ENCODE data around the gene MT1HL1.

MT1HL1 gene

DNA sequence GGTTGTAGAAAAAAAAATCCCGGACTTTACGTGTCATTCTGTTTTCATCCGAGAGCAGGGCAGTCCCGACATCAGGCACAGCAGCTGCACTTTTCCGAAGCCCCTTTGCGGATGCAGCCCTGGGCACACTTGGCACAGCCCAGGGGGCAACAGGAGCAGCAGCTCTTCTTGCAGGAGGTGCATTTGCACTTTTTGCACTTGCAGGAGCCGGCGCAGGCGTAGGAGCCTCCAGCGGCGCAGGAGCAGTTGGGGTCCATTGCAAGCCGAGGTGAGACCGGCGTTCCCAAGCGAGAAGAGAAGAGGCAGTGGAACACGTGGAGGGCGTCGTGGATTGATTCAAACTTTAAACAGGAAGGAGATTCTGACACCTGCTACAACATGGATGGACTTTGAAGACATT, at the start of gene MT1HL1:
MT1HL1 (minus strand) TSS at position 326 of the 400 bp plus-strand sequence; CDS start at position 257, 69 bp downstream.
- DNase-seq = no peak

DNA sequence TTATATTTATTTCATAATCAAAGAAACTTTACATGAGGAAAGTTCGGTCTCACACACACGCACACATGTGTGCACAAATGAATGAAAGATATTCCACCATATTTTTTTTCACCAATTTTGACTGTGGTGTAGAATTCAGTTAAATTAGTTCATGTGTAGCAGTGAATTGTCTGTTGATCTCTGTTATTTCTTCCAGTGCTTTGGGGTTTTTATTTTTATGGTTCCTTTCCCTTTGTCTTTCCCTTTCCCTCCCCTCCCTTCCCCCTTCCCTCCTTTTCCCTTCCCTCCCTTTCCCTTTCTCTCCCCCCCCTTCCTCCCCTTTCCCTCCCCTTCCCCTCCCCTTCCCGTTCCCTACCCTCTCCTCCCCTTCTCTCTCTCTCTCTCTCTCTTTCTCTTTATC, 46.7 kb upstream of the MT1HL1 start:
- DNase-seq = no peak

DNA sequence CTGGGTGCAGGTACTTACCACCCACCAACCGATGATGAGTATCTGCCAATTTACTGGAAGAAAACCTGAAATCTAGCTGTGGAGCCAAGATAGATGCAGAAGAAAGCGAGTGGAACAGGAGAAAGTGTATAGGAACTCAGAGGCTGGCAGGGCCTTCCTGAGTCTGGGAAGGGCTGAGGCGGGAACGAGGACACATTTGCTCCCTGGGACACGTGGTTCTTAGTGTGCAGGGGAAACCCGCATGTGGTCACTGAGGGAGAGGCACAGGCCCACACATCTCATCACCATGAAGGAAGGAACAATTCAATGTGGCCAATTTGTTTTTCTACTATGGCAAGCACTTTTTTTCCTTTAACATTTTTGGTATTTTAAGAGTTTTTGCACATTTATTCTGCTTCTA, 45.9 kb upstream of the MT1HL1 start:
- no peak for DNase-seq

DNA sequence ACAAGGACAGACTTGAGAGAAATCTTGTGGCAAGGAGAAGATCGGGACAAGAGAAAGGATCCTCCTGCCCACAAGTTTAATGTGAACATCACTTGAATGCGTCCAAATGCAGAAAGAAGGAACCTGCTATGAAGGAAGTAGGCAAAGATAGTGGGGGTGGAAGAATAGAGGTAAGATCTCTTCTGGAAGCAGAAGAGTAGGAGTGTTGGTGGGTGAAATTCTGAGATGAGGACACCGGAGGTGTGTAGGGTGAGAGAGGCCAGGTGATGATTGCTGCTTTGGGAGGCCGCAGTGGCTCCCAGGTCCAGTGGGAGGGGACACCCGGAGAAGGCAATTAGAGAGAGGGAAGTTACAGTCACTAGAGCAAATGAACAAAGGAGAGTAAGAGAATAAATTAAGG, 44.6 kb upstream of the MT1HL1 start:
- DNase-seq = no peak

DNA sequence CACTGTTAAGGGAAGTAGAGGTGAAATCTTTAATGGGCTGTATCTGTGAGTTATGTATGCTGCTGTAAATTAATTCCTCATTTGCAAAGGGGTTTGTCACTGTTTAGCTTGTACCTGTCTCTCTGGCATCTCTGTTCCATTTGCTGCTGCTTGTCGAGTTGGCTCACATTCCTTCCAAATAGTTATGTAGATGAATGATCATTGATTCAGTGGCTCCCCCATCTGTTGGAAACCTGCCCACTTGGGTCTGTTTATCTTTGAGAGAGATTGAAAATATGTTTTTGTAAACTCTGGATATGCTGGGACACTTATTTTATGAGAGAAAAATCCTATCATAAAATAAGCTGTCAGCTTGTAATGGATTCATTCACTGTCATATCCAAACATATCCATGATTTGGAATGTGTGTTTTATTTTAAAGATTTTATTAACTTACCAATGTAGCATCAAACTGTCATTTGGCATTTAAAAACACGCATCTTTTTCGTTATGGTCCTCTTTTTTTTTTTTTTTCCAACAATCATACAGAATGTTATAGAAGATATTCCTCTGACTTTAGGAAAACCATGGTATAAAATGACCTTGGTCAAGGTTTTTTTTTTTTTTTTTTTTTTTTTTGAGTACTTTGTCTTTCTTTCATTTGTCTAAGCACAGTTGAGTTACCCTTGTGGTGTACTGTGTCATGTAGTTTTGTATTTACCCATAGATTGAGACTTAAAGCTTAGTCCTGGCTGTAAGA, 41.2 kb upstream of the MT1HL1 start:
- DNase-seq = no peak

DNA sequence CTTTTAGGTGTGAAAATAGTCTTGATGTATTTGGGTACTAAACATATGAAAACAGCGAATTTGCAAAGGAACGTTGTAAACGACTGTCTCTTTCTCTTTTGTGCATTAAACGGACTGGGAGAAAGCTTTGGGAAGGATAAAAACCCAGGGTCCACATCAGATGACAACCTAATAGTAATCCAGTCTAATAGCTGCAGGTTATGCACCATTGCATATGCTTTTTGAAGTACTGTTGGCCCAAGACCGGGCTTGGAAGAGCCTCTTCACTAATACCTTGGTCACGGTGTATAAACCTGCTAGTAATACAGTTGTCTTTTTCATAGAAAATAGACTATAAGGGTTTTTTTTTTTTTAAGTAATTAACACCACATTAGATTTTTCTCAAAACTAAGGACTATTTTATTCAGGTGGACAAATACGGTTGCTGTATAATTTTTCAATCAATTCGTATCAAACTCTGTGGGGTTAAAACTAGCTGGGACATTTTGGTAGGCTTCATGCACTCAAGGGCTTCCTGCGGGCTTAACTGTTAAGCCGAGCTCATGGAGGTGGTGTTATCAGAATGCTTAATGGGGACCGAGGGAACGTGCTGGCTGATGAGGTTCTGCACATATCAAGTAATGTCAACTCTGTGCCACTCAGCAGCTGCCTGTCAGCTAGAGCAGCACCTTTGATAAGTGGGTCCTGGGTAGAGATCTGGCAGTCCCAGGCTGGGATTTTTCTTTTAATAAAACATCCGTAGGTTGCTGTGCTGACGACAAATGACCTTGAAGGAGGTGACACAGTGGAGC, 39.8 kb upstream of the MT1HL1 start:
- DNase-seq = no peak

DNA sequence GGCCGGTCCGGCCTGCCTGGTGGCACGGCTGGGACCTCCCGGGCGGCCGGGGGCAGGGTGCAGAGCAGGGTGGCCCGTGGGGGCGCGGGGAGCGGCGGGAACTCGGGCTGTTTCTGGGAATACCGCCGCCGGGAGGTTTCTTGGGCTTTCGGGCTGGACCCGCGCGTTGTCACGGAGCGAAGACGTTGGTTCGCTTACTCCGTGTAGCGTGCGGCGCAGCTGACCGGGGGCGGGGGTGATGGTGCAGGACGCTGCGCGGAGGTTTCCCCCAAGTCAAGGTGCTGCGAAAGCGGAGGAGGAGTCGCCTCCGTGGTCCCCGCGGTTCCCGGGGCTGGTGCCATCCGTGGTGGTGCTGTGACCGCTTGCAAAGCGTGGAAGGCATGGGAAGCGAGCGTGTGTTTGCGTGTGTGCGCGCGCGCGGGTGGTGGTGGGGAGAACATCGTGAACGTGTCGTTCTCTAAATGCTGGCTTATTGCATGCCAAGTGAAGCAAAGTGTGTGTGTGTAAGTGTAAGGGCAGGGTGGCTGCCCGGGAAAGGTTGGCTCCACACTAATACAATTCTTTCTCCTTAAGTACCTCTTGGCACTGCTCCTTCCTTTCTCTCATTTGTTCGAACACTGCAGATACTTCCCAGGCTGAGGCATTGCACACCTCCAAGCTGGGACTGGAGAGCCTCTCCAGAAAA, 38.8 kb upstream of the MT1HL1 start:
- DNase-seq = no peak

DNA sequence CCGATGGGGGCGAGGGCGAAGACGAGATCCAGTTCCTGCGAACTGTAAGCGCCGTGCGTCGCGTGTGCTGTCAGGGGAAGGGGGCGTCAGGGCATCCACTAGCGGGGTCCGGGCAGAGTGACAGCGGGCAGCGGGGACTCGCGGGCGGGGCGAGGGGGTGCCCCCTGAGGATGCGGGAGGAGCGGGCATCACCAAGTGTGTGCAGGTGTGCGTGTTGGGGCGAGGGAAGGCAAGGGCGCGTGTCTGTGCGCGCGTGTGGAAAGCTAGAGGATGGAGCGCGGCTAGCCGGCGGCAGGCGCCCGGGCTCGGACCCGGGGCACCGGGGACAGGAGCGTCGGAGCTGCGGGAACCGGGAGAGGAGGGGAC, 38.3 kb upstream of the MT1HL1 start:
- DNase-seq = no peak

DNA sequence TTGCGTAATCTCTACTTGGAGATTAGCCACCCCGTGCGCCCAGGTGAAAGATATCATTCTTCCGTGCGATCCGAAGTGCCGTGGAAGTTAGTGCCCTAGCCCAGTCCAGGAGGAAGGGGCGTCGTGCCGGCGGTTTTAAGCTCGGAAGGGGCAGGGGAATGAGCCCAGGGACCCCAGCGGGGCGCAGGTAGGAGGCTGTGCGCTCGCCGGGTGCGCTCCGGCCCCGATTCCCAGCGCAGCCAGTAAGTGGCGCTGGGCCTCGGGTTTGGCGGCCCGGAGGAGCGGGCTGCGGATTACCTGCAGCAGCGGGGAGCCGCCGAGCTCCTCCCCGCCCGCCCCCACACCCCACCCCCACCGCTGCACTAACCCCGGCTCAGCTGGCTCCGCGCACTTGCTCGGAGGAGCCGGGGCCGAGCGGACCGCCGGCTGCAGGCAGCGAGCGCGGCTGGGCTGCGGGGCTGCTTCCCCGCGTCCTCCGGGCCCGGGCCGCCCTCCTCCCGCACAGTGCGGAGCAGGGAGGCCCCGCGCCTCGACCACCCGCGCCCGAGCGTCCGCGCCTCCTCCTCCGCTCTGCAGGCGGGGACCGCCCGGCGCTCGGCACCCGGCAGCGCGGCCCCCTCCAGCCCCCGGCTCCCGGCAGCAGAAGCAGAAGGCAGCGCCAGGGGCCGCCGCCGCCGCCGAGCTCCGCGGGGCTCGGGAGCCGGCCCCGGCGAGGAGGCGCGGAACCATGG, 37.7 kb upstream of the MT1HL1 start, which contains the start of gene RYR2:
RYR2 (plus strand) TSS at position 390 of the 731 bp plus-strand sequence; CDS start at position 728, 338 bp downstream.
- no peak for DNase-seq

DNA sequence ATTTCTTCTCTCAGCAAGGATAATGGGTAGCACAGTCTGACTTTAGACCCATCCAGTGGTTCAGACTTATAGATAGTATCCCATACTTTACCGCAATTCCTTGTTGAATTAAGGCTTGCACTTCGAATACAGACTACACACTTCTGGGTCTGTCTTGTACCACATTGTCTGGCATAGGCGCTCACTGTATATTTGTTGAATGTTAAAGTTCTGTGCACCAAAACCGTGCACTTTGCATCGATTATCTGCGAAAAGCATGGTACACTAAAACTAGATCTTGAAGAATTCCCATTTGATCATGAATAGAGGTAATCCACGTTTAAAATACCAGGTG, 37.2 kb upstream of the MT1HL1 start:
- no peak for DNase-seq

DNA sequence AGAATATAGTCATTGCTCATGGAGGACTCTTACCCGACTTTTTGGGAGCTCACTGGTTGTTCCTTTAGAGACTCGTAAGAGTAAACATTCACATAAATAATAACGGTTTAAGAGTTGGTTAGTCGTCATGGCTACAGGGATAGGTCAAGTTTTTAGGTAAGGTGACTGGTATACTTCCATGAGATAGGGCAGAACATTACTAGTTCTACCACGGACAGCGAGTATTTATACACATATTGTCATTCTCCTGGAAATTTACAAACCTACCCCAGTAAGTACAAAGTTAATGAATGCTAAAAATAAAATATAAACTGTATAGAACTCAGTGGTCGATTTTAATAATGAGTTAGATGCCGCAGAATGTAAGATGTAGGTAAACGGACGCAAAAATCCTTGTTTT, 36.6 kb upstream of the MT1HL1 start:
- no peak for DNase-seq

DNA sequence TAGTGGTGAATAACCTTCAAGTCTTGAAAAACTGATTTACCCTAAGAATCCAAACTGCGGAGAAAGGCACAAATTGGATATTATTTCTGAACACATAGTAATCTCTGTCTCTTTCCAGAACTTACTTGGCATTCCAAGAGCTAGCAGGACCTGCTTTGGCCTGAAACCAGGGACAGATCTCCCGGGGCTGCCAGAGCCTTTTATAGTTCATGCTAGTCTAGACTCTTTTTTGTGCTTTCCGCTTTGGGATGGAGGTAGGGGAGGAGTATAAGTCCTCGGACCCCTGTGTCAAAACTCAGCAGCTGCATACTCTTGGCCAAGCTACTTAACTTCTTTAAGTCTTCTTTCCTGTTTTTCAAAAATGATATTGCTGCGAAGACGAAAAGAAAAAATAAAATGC, 34.0 kb upstream of the MT1HL1 start:
- no peak for DNase-seq

DNA sequence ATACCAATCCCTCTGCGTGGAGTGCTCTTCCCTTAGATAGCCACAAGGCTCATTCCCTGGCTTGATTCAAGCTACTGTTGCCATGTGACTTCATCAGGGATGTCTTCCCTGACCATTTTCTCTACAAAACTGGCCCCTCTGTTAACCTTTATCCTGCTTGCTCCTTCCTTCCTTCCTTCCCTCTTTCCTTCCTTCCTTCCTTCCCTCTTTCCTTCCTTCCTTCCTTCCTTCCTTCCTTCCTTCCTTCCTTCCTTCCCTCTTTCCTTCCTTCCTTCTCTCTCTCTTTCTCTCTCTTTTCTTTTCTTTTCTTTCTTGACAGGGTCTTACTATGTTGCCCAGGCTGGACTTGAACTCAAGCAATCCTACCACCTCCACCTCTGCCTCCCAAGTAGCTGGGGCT, 31.5 kb upstream of the MT1HL1 start:
- no peak for DNase-seq

DNA sequence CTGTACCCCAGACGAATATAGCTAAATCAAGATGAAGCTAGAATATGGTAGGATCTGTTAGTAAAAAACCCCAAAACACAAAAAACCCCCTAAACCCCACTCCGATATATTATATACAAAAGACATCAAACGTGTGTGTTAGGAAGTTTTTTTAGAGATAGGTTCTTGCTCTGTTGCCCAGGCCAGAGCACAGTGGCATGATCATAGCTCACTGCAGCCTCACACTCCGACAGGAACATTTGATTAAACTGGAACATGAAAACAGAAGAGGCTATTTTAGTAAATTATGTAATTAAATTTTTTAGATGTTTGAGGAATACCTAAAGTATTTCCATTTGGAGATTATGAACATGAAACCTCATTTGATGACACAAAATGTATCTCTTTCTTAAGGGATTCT, 29.6 kb upstream of the MT1HL1 start:
- DNase-seq = no peak

DNA sequence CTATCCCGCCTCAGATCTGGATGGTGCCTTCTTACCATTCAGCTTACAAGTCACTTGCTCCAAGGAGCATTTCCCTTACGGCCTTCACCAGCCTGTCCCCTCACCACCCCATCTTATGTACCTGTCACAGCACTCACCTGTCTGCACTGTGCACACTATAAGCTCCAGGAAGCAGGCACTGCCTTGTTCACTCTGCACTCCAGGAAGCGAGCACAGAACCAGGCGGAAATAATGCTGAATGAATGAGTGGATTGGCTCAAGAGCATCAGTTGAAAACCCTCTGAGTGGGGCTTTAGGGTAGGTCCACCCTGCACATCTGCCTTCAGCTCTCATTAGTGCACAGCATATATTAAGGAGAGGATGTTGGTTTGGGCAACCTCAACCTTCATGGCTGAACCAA, 28.8 kb upstream of the MT1HL1 start:
- no peak for DNase-seq

DNA sequence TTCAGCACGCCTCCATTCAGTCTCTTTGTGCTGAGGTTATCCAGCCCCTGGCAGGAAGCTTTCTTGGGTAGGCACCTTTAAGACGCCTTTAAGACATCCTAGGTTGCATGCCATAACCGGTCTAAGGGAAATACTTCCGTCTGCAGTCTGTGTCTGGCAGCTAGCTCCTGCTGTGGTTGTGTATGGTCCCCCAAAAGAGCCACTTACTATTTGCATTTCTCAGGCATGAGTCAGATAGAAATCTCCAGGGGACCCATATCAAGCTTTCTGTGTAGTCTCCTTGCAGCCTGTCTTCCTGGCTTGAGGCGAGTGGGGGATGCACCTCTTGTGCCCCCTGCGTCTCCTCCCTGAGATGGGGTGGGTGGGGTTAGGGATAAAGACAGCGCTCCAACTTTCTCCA, 27.8 kb upstream of the MT1HL1 start:
- no peak for DNase-seq

DNA sequence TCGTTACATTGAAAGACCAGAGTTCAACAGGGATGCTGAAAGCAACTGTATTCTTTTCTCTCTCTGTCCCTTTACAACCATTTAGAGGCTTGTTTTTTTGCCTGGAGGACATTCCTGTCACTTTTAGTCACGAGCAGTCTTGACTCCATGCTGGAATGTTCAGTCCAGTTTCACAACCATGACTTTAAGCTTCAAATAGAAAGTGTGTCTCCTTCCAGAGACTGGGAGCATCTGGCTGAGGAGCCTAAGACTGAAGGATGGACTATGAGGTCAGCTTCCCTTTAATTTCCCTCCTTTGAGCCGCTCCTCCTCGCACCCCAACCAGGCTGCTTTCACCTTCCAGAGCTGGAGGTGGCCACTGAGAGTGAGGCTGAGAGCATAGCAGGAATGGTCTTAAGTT, 27.2 kb upstream of the MT1HL1 start:
- DNase-seq = no peak

DNA sequence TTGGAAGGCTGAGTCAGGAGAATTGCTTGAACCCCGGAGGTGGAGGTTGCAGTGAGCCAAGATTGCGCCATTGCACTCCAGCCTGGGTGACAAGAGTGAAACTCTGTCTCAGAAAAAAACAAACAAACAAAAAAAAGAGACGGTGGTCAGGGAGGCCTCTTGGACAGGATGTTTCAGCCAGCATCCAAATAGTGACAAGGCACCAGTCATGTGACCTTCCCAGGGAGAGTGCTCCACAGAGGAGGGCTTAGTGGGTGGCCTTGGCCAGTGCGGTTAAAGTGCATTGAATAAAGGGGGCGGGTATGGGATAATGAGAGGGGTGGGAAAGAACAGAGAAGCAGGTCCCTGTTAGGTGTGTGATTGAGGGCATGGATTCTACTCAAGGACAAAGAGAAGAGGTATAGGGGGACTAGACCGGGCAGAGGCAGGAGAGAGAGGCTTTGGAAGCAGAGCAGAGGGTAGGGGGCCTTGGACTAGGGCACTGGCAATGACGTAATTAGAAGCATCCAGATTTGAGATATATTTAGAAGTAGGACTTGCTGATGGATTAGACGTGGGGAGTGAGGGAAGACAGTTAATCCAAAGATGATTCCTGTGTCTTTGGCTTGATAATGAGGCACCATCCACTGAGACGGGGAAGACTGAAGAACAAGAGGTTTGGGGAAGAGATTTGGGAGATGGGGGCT, 25.8 kb upstream of the MT1HL1 start:
- no peak for DNase-seq

DNA sequence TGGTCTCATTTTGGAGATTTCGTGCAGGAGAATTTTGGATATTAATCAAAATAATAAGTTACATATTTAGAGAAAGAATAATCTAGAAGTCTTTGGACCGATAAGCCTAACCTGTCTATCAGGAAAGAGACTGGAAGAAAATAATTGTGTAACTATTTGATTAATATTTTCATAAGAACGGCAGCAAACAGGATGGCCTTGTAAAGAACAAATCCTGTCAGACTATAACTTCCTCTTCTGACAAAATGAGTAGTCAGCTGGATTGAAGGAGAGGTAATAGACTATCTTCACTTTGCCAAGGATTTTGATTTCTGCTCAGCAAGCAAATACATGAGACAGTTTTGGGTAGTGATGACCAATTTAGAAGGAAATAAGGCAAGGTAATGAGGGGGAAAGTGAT, 25.0 kb upstream of the MT1HL1 start:
- DNase-seq = no peak

DNA sequence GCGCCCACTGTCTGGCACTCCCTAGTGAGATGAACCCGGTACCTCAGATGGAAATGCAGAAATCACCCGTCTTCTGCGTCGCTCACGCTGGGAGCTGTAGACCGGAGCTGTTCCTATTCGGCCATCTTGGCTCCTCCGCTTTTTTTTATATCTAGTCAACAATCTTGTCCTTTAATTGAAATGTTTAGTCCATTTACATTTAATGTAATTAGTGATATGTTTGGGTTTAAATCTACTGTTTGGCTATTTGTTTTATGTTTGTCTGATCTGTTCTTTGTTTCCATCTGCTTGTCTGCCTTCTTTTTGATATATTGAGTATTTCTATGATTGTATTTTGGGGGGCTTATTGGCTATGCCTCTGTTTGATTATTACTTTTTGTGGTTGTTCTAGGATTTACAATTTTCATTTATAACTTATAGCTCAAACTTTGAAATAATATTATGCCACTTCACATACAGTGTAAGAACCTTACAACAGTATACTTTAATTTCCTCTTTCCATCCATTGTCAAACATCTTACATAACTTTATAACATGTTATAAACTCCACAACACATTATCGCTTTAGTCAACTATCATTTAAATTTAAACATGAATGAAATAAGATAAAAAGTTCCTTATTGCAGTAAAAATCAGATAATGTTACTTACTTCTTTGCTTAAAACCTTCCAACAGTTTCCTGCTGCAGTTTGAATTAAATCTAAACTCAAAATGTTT, 21.3 kb upstream of the MT1HL1 start:
- DNase-seq = no peak

DNA sequence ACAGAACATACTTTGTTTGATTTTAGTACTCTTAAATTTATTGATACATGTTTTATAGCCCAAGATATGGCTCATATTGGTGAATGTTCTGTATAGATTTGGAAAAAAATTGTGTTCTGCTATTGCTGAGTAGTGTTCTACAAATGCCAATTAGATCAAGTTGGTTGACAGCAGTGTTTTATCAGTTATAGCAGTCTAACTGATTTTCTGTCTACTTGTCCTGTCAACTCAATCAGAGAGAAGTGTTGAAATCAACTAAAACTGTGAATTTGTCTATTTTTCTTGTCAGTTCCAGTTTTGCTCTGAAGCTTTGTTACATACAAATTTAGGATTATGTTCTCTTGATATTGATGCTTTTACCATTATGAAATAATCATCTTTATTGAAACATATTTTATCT, 14.7 kb upstream of the MT1HL1 start:
- DNase-seq = no peak

DNA sequence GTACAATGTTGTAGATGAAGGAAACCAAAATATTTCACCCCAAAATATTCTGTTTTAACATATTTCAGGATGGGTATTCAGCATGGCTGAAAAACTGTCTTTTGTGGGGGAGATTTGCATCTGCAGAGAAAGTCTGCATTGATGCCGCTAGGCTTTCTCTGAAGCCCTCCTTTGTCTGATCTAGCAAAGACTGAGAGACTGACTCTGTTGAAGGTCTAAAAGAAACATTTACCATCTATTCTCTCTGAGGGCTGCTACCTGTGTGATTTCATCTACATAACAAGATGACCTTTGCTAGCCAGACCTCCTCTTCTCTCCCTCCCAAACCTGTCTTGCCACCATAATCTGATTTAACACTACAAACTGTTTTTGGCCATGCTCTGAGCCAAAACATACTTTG, 12.4 kb upstream of the MT1HL1 start:
- DNase-seq = no peak

Measured in CD4-positive, alpha-beta T cell treated with Interleukin-12 subunit alpha and Interleukin-12 subunit beta, for 1 hour (primary cell).